Measurements from ENCODE around the gene SENP8. TPM values are rescaled to one million over a fixed set of nuclear protein-coding genes. Genes with fewer than 3 reads are reported as not detected.

Gene SENP8
- total and polyA plus RNA-seq, 2 of the 4 experiments (the other 2 are of a cell fraction) = 1.6 to 2.9 TPM

- Histone ChIP-seq H3K27ac (ENCODE audit: insufficient read depth, low read length) (no peak overlapping the region), H3K27me3 (ENCODE audit: control insufficient read depth, insufficient read depth, low read length) (peaks cover 46% of the 10 kb centered on the region), H4K5ac (ENCODE audit: low read depth, low read length) (no peak overlapping the region), H3K18ac (ENCODE audit: low read depth, low read length) (no peak overlapping the region), H3K36me3 (ENCODE audit: control insufficient read depth, insufficient read depth, low read length) (no peaks in the 10 kb centered on the region), H3K23ac (ENCODE audit: low read depth, low read length) (no peak overlapping the region), H4K91ac (ENCODE audit: insufficient read depth, low read depth, low read length) (no peak overlapping the region), H3K4me1 (ENCODE audit: control insufficient read depth, insufficient read depth, low read length) (no peaks in the 10 kb centered on the region), H4K8ac (ENCODE audit: low read depth in 2 of 2, low read length in 2 of 2) (no peak overlapping the region), H4K20me1 (ENCODE audit: insufficient read depth, low read length) (no peaks in the 10 kb centered on the region), H3K4ac (ENCODE audit: low read depth, low read length) (no peak overlapping the region), H2BK15ac (ENCODE audit: low read depth, low read length) (no peak overlapping the region), H3K9ac (ENCODE audit: low read depth, low read length) (no peak overlapping the region), H2AFZ (replicated peaks; ENCODE audit: low read length, poor library complexity) (peak overlapping the region; percentile 5), H3K9me3 (ENCODE audit: control insufficient read depth, insufficient read depth, low read length) (no peaks in the 10 kb centered on the region), H3K4me2 (ENCODE audit: low read depth, low read length) (no peak overlapping the region), H2BK120ac (ENCODE audit: low read depth, low read length) (no peak overlapping the region), H3K79me1 (ENCODE audit: low read depth in 1 of 2, low read length in 2 of 2) (no peaks in the 10 kb centered on the region), H3K4me3 (ENCODE audit: insufficient read depth, low read depth, low read length) (no peak overlapping the region), H2AK9ac (replicated peaks; ENCODE audit: low read depth, low read length, poor library complexity) (no peak overlapping the region), H2AK5ac (ENCODE audit: low read depth, low read length) (no peak overlapping the region), H3K14ac (replicated peaks; ENCODE audit: low read depth, low read length) (no peak overlapping the region), H2BK5ac (ENCODE audit: low read depth, low read length, poor library complexity, severe bottlenecking) (no peak overlapping the region), H3K9me1 (ENCODE audit: insufficient read depth, low read length) (no peaks in the 10 kb centered on the region), H3K56ac (ENCODE audit: extremely low read depth, insufficient read depth, low read length) (no peak overlapping the region), H2BK20ac (ENCODE audit: low read depth, low read length) (no peak overlapping the region)
- DNase-seq = no peak
- TF ChIP-seq BHLHE40 (IDR thresholded peaks at IDR 0.05; ENCODE audit: low read depth, low read length) (no peak), SMC3 (IDR thresholded peaks at IDR 0.05; ENCODE audit: low read depth, low read length) (no peak), ELK1 (IDR thresholded peaks at IDR 0.05; ENCODE audit: borderline replicate concordance, low read depth, low read length) (no peak), CHD1 (IDR thresholded peaks at IDR 0.05; ENCODE audit: low read depth, low read length) (no peak), RFX5 (IDR thresholded peaks at IDR 0.05; ENCODE audit: low read depth, low read length) (no peak), NFE2L2 (IDR thresholded peaks at IDR 0.05; ENCODE audit: low read depth, low read length) (no peak), CEBPB (IDR thresholded peaks at IDR 0.05; ENCODE audit: low read depth, low read length) (no peak), CTCF (conservative IDR thresholded peaks at IDR 0.05; ENCODE audit: low read depth, low read length) (no peak), FOS (IDR thresholded peaks at IDR 0.05; ENCODE audit: low read depth, low read length) (no peak), POLR2A (IDR thresholded peaks at IDR 0.05; ENCODE audit: low read depth, low read length) (no peak), RAD21 (IDR thresholded peaks at IDR 0.05; ENCODE audit: low read length) (no peak), USF2 (IDR thresholded peaks at IDR 0.05; ENCODE audit: low read depth, low read length) (no peak), MXI1 (IDR thresholded peaks at IDR 0.05; ENCODE audit: borderline replicate concordance, low read depth, low read length) (no peak), MAZ (IDR thresholded peaks at IDR 0.05; ENCODE audit: borderline replicate concordance, low read depth, low read length) (no peak)
- no TSS peak for BruUV-seq (replicated peaks)
- POLR2A ChIA-PET (ENCODE audit: unreplicated experiment) = interaction anchor here (0.9 kb wide), 1 partner anchor 19 kb away, joined by 4 read pairs; no protein-coding TSS in a partner anchor
- in situ Hi-C loops (cut with MboI; ENCODE audit: low sequenced_read_pairs) (no loop called here), intact Hi-C loops (cut with micrococcal nuclease) (no loop called here), dilution Hi-C loops (cut with HindIII; ENCODE audit: low sequenced_read_pairs, unreplicated experiment) (no loop called here)
- CTCF ChIA-PET = interaction anchor here (0.8 kb wide), 1 partner anchor 359 kb away, joined by 3 read pairs; no protein-coding TSS in a partner anchor
- WGBS, 2 experiments (ENCODE audit: extremely low coverage in 2 of 2, insufficient read length in 1 of 2) = no CpG with 5 or more reads among the region's 6 CpGs
- ATAC-seq (ENCODE audit: low read depth) = no peak
Measured at GRCh38 chr15:72176159-72176558, 58.0 kb downstream of the SENP8 start.

Data from IMR-90 (cell line).